ENCODE measurements around the gene TLE4.

The TLE4 gene

DNA sequence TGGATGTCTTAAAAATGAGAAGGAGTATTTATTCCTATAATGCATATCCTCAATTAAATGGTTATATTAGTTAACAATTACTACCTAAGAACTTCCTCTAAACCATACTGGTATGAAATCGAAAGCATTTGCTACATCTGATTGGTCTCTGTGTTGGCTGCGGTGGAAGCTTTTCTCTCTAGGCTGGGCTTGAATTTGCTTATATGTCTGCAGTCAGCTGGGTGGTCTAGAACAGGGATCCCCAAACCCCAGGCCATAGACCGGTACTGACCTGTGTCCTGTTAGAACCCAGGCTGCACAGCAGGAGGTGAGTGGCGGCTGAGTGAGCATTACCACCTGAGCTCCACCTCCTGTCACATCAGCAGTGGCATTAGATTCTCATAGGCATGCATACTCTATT, 112.3 kb downstream of the TLE4 start:
- H3K27me3 Mint-ChIP-seq: no peaks in the 10 kb centered on the region
- no peak overlapping the region for H3K4me3 Mint-ChIP-seq
- no peak overlapping the region for H3K27ac Mint-ChIP-seq
- H3K4me1 Mint-ChIP-seq: peaks cover 21% of the 10 kb centered on the region
- peaks cover 9% of the 10 kb centered on the region for H3K36me3 Mint-ChIP-seq
- H3K9me3 Mint-ChIP-seq: peaks cover 4% of the 10 kb centered on the region
- no peak for DNase-seq
- CTCF ChIA-PET: interaction anchor here (0.6 kb wide), 1 partner anchor 180 kb away, joined by 3 read pairs; no protein-coding TSS in a partner anchor

DNA sequence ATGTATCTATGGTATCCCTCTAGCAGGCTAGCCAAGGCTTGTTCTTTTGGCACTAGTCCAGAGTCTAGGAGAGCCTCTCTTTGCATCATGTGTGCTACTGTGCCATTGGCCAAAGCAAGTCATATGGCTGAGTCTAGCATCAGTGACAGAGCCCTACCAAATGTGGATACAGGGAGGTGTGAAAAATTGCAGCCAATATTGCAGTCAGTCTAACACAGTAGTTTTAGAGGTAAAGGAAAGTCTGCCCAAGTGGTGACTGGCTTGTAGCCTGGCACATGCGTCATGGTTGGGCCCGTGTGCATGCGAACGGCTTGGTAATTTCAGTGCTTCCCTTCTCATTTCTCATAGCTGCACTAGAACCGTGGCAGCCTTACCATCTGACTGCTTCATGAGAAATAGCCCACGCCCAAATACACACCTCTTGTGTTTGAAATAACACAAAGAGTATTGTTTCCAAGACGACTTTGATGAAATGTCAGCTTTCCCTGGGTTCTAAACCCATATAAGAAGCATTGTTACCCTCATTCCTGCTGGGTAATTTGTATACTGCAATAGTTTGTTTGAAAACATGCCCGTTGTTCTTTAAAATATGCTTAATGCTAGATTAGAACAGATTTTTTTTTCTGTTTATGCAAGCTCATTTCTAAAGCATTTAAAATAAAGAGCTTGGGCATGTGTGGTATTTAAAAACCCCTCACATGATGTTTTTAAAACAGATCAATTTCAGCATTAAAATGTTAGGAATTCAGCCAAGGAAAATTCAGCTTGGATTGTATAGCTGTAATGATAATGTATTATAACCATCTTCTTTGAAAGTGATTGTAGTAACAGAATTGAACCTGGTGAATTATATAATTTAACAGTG, 113.2 kb downstream of the TLE4 start:
- DNase-seq: no peak
- Mint-ChIP-seq H3K27ac (no peak overlapping the region), H3K4me3 (no peak overlapping the region), H3K27me3 (no peaks in the 10 kb centered on the region), H3K4me1 (peaks cover 21% of the 10 kb centered on the region), H3K9me3 (peaks cover 4% of the 10 kb centered on the region), H3K36me3 (peaks cover 9% of the 10 kb centered on the region)
- CTCF ChIA-PET: no interaction called here

DNA sequence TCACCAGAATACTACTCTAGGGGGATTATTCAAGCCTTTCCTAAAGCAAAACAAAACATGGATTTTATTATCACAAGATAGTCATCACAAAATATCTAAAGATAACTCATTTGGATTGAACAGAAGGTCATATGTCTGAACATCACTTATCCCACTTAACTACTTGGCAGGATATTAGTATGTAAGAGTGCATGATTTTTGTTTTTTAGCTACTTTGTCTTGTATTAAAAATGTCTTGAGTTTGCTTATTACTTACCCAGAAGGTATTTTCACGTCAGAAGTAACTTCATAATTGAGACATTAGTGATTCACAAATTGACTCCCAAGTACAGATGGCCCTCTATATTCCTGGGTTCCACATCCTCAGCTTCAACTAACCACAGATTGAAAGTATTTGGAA, 113.8 kb downstream of the TLE4 start:
- Mint-ChIP-seq H3K4me1 (peaks cover 21% of the 10 kb centered on the region), H3K36me3 (peaks cover 9% of the 10 kb centered on the region)
- CTCF ChIA-PET: no interaction called here

DNA sequence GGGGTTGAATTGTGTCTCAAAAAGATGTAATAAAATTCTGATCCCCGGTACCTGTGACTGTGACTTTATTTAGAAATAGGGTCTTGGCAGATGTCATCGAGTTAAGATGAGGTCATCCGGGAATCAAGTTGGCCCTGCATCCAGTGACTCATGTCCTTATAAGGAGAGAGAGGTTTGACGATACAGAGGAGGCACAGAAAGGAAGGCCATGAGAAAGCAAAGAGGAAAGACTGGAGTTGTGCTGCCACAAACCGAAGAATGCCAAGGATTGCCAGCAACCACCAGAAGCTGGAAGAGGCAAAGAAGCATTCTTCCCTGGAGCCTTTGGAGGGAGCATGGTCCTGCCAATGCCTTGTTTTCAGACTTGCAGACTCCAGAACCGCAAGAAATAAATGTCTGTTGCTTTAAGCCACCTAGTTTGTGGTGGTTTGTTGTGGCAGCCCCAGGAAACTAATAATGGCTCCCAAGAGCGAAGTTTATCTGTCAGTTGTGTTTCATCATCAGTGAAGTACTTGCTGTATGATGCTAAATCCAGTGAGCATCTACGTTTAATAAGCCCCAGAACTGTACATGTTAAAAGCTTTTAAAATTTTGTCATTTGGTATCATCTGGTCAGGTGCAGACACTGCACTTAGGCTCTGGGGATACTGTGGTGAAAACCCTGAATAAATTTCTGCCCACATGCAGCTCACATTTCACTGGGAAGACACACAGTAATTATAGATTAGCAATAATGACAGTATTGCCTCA, 114.8 kb downstream of the TLE4 start:
- Mint-ChIP-seq H3K9me3 (peaks cover 4% of the 10 kb centered on the region), H3K27ac (no peak overlapping the region), H3K4me1 (peaks cover 21% of the 10 kb centered on the region), H3K36me3 (peaks cover 11% of the 10 kb centered on the region), H3K27me3 (no peaks in the 10 kb centered on the region), H3K4me3 (no peak overlapping the region)
- DNase-seq: no peak
- CTCF ChIA-PET: interaction anchor here (0.5 kb wide), 1 partner anchor 1258 kb away, joined by 3 read pairs; no protein-coding TSS in a partner anchor

More for the DNA sequence above, 113.8 kb downstream of the TLE4 start:
- DNase-seq: no peak
- peaks cover 4% of the 10 kb centered on the region for H3K9me3 Mint-ChIP-seq
- H3K4me3 Mint-ChIP-seq: no peak overlapping the region
- no peak overlapping the region for H3K27ac Mint-ChIP-seq
- no peaks in the 10 kb centered on the region for H3K27me3 Mint-ChIP-seq

DNA sequence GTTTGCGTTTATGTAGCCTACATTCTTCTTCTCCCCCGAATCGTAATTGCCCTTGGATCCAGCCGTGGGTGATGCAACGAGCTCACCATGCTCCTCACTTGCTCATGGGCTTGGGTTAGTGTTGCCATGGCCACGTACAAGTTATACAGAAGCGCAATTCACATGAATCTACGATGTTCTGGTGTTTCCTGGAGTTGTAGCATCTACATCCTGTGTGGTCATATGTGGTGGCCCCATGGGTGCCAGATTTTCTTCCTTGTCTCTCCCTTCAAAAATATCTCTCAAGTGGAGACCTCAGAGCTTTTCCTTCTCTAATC, 115.3 kb downstream of the TLE4 start:
- peak; percentile 60 for DNase-seq
- no peaks in the 10 kb centered on the region for H3K27me3 Mint-ChIP-seq
- H3K4me1 Mint-ChIP-seq: peaks cover 21% of the 10 kb centered on the region
- peaks cover 11% of the 10 kb centered on the region for H3K36me3 Mint-ChIP-seq
- H3K9me3 Mint-ChIP-seq: peaks cover 4% of the 10 kb centered on the region
- no peak overlapping the region for H3K27ac Mint-ChIP-seq
- CTCF ChIA-PET: interaction anchor here (0.5 kb wide), 1 partner anchor 1259 kb away, joined by 3 read pairs; no protein-coding TSS in a partner anchor
- H3K4me3 Mint-ChIP-seq: no peak overlapping the region

DNA sequence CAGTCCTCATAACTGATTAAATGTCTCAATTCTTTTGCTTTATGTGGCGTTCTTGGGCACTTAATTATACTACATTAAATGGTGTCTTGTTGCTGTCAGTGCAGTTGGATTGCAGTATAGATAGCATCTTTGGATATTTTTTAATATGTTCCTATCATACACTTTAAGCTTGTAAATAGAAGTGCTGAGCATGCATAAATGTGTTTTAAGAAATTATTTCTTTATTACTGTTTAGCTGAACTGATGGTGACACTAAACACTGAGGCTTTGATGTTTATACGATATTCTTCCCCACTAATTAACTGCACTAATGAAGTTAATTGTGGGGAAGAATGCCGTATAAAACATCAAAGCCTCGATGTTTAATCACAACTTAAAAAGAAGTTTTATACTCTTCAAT, 116.6 kb downstream of the TLE4 start:
- peaks cover 10% of the 10 kb centered on the region for H3K36me3 Mint-ChIP-seq
- CTCF ChIA-PET: no interaction called here

DNA sequence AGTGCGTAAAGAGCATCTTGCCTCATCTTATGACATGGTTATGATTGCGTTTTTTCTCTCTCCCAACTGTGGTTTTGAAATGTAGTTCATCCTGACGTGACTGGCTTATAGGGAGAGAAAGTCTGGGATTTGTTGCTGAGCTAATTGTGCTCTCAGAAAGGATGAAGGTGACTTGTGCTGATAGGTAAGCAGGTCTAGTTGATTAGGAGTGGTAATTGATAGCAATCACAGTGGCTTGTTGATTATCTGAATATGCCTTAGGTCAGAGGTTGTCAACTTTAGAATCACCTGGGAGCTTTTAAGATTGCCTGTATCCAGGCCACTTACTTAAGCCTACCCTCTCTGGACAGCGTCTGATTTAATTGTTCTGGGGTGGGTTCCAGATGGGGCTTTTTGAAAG, 117.8 kb downstream of the TLE4 start:
- Mint-ChIP-seq H3K4me3 (no peak overlapping the region), H3K4me1 (peaks cover 28% of the 10 kb centered on the region), H3K27ac (no peak overlapping the region), H3K27me3 (no peaks in the 10 kb centered on the region), H3K9me3 (peaks cover 4% of the 10 kb centered on the region), H3K36me3 (peaks cover 10% of the 10 kb centered on the region)
- CTCF ChIA-PET: interaction anchor here (0.6 kb wide), 1 partner anchor 26 kb away, joined by 3 read pairs; no protein-coding TSS in a partner anchor
- no peak for DNase-seq

More for the DNA sequence above, 116.6 kb downstream of the TLE4 start:
- Mint-ChIP-seq H3K27me3 (no peaks in the 10 kb centered on the region), H3K9me3 (peaks cover 4% of the 10 kb centered on the region), H3K4me1 (peaks cover 21% of the 10 kb centered on the region), H3K4me3 (no peak overlapping the region), H3K27ac (no peak overlapping the region)
- no peak for DNase-seq

DNA sequence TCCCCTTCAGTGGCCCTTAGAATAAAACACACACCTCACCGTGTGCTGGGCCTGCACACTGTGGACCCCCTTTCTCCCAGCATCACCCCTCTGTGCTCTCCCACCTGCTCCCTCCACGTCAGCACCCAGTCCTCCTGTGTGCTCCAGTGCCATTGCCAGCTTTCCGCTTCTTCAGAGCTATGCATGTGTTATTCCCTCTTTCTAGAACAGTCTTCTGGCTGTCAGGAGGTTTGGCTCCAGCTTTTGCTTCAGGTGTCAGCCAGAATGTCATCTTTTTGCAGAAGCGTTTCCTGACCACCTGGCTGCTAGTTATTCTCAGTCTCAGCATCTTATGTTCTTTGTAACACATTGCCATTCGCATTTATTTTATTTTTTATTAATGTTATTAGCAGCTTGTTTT, 119.7 kb downstream of the TLE4 start:
- no peaks in the 10 kb centered on the region for H3K27me3 Mint-ChIP-seq
- DNase-seq: no peak
- CTCF ChIA-PET: no interaction called here
- no peak overlapping the region for H3K4me3 Mint-ChIP-seq
- H3K27ac Mint-ChIP-seq: no peak overlapping the region
- peaks cover 7% of the 10 kb centered on the region for H3K36me3 Mint-ChIP-seq
- peaks cover 37% of the 10 kb centered on the region for H3K4me1 Mint-ChIP-seq
- H3K9me3 Mint-ChIP-seq: peaks cover 2% of the 10 kb centered on the region

DNA sequence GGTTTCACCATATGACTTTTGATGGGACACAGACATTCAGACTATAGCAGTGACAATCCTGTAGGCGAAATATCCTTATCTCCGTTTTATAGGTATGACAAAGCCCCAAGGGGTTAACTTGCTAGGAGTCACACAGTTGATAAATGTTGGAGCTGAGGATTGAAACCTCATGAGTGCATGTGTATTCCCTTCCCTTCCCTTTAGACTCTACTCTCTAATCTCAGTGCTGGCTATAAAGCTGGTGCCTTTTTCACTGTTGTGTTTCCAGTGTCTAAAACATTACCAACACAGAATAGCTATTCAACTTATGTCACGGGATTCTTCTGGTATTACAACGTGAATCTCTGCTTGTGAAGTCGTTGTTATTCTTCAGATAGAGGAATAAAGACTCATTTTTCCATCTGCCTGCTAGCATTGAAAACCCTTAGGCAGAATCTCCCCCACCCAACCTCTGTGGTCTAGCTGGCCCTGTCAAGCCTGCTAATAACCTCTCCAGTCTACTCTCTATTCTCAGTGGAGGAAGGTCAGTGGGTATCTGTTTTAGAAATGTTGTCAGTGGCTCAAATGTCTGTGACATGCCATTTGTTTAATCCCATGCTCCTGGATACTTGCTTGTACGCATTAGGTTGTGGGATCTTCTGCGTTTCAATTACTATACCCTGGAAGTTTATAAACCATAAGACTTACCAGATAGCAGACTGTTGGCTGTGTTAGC, 121.2 kb downstream of the TLE4 start:
- CTCF ChIA-PET: no interaction called here
- no peak for DNase-seq

DNA sequence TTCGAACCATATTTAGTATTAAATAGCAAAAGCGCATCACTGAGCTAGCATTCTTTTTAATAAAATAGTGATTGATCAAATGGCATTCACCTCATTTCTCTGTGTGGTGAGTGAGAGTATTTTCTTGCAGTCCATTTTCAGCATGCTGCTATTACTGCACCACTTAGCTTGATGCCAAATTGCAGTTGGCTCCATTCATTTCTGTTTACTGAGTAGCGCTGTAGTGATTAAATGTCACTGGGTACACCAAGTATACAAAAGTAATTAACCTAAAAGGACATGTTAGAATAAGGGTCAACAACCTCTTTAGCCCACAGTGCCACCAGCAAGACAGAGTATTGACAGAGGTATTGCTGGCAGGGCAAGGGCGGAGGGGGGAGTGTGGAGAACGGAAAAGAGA, 122.0 kb downstream of the TLE4 start:
- H3K4me3 Mint-ChIP-seq: no peak overlapping the region
- no peaks in the 10 kb centered on the region for H3K27me3 Mint-ChIP-seq
- H3K36me3 Mint-ChIP-seq: peaks cover 4% of the 10 kb centered on the region
- CTCF ChIA-PET: no interaction called here
- H3K9me3 Mint-ChIP-seq: no peaks in the 10 kb centered on the region
- no peak for DNase-seq
- peaks cover 29% of the 10 kb centered on the region for H3K4me1 Mint-ChIP-seq
- no peak overlapping the region for H3K27ac Mint-ChIP-seq

More for the DNA sequence above, 121.2 kb downstream of the TLE4 start:
- Mint-ChIP-seq H3K9me3 (no peaks in the 10 kb centered on the region), H3K27ac (no peak overlapping the region), H3K4me3 (no peak overlapping the region), H3K27me3 (no peaks in the 10 kb centered on the region), H3K4me1 (peaks cover 31% of the 10 kb centered on the region), H3K36me3 (peaks cover 4% of the 10 kb centered on the region)

DNA sequence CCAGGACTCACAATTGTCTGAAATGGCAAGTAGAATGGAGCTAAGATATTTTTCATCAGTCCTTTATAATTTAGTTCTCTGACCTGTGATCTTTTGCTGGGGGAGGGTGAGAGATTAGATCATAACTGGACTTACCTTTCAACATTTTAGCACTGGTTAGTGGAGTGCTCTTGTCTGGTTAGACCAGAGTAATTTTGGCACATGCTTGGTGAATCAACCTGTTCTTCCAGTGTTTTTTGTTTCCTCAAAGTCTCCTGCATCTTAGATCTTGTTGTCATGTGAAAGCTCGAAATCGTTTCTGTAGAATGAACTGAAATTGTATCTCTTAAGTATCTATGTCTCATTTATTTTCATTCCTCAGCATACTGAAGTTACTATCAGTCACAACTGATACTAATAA, 122.4 kb downstream of the TLE4 start:
- Mint-ChIP-seq H3K27ac (no peak overlapping the region), H3K9me3 (no peaks in the 10 kb centered on the region), H3K4me3 (no peak overlapping the region), H3K36me3 (peaks cover 2% of the 10 kb centered on the region), H3K27me3 (no peaks in the 10 kb centered on the region), H3K4me1 (peaks cover 29% of the 10 kb centered on the region)
- DNase-seq: no peak
- CTCF ChIA-PET: no interaction called here

DNA sequence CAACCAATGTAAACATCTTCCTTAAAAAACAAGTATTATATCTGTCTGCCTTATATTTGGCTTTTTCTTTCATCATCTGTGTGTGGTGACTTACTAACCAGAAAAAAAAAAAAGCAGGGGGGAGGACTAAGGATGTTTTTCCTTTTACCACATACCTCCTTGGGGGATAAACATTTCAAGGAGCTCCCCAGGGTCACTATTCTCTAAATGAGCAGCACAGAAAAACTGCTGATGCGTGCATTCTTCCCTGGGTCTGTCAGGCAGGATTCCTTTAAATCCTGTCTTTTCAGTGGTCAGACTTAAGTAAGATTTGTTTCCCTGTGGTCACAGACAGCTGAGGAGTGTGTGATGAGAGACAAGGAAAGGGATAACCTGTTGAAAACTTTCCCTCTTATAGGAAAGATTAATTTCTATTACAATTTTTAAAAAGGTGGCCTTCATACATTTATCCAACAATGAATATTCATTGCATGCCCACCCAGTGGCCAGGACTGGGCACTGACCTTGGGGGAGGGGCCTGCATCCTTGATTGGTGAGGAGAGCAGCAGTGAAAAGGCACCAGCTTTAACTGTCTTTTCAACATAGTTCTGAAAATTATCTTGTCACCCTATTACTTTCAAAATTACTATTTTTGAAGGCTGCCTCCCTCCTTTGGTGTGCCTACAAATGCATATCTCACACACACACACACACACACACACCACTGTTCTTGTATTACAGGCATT, 123.1 kb downstream of the TLE4 start:
- no peak for DNase-seq
- H3K4me3 Mint-ChIP-seq: no peak overlapping the region
- peaks cover 29% of the 10 kb centered on the region for H3K4me1 Mint-ChIP-seq
- peak overlapping the region; percentile 39 for H3K27ac Mint-ChIP-seq
- no peaks in the 10 kb centered on the region for H3K27me3 Mint-ChIP-seq
- H3K9me3 Mint-ChIP-seq: no peaks in the 10 kb centered on the region
- CTCF ChIA-PET: no interaction called here
- peaks cover 4% of the 10 kb centered on the region for H3K36me3 Mint-ChIP-seq

DNA sequence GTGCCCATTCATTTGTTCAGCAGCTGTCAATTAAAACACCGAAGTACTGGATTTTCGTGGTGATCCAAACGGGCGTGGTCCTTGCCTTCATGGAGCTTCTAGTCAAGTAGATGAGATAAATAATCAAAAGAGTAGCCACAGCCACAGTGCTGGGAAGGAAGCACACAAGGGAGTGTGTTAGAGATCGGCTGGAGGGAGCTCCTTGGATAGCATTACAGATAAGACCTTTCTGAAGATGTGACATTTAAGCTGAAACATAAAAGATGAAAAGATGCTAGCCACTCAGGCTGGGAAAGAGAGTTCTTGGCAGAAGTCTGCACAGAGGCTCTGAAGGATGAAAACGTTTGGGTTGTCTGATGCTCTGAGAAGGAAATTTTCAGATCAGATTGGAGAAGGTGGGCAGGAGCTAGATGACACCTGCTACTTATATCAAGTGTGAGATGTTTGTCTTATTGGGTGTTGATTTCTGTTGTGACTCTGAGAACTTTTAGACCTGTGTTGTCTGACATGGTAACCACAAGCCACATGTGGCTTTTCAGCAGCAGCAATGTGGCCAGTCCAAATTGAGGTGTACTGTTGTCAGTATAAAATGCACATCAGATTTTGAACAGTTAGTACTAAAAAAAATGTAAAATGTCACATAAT, 123.9 kb downstream of the TLE4 start:
- H3K36me3 Mint-ChIP-seq: peaks cover 4% of the 10 kb centered on the region
- peaks cover 33% of the 10 kb centered on the region for H3K4me1 Mint-ChIP-seq
- H3K4me3 Mint-ChIP-seq: no peak overlapping the region
- no peaks in the 10 kb centered on the region for H3K9me3 Mint-ChIP-seq
- H3K27ac Mint-ChIP-seq: no peak overlapping the region
- CTCF ChIA-PET: no interaction called here
- DNase-seq: peak; percentile 39
- H3K27me3 Mint-ChIP-seq: no peaks in the 10 kb centered on the region

Data from activated naive CD4-positive, alpha-beta T cell treated with anti-CD3 and anti-CD28 coated beads, Interleukin-2, amount 10 ng/mL, durations not matched to agents 7 days and 5 days (primary cell).